Lung (tissue), 12 donors: ENCODE results near the gene MT1X. TPM values are rescaled to one million over a fixed set of nuclear protein-coding genes. Genes with fewer than 3 reads are reported as not detected.
A peak's percentile ranks its signal among the peaks of the same experiment; 100 is the strongest.

ENCODE experiments used
- ATAC-seq: fragments of 200-7000 bp; cut with Tn5 transposase; one replicate; pipeline ENCODE4 v1.9.1; 2020; ENCODE audit warnings: moderate number of reproducible peaks; ENCODE audit not compliant: insufficient read depth, low FRiP score
- DNase-seq, 3 donors: peaks; one replicate each; pipeline ENCODE4 v3.0.0-alpha.2; 2013 to 2017
- H3K27ac ChIP-seq, 2 donors: one replicate each; pipeline ENCODE4 v1.5.1; 2013; ENCODE audit warnings: mild to moderate bottlenecking in 2 of 2, moderate library complexity in 2 of 2, control low read depth in 1 of 2, inconsistent platforms in 1 of 2, low read depth in 1 of 2, low read length in 1 of 2
- H3K27me3 ChIP-seq, 3 donors: one replicate each; pipeline ENCODE4 v1.5.1; 2013; ENCODE audit warnings: low read length in 2 of 3; ENCODE audit not compliant: control insufficient read depth in 3 of 3, insufficient read depth in 3 of 3
- H3K36me3 ChIP-seq, 4 donors: one replicate each; pipeline ENCODE4 v1.5.1; 2013; ENCODE audit warnings: low read length in 4 of 4, mild to moderate bottlenecking in 1 of 4, moderate library complexity in 1 of 4; ENCODE audit not compliant: control insufficient read depth in 4 of 4, insufficient read depth in 4 of 4
- H3K4me1 ChIP-seq, 5 donors: one replicate each; pipeline ENCODE4 v1.5.1; 2013; ENCODE audit warnings: low read length in 5 of 5, mild to moderate bottlenecking in 2 of 5, moderate library complexity in 1 of 5; ENCODE audit not compliant: control insufficient read depth in 5 of 5, insufficient read depth in 5 of 5
- H3K4me3 ChIP-seq: one replicate; pipeline ENCODE4 v1.5.1; 2013; ENCODE audit warnings: mild to moderate bottlenecking, control low read depth, moderate library complexity
- H3K9ac ChIP-seq, 2 donors: one replicate each; pipeline ENCODE4 v1.5.1; 2013; ENCODE audit warnings: low read length in 2 of 2, control low read depth in 1 of 2; ENCODE audit not compliant: insufficient read depth in 1 of 2
- H3K9me3 ChIP-seq, 4 donors: one replicate each; pipeline ENCODE4 v1.5.1; 2013; ENCODE audit warnings: low read length in 3 of 4, mild to moderate bottlenecking in 1 of 4, moderate library complexity in 1 of 4; ENCODE audit not compliant: control insufficient read depth in 4 of 4, insufficient read depth in 3 of 4
- WGBS, 2 donors: extraction: QIAGEN DNeasy Blood & Tissue Kit; methylation state at CpG; one replicate each; pipeline ENCODE4 v1.1.7; 2013; 5-methylcytosine and 5-hydroxymethylcytosine counted together
- polyA plus RNA-seq, 2 donors: library from polyadenylated mRNA; stranded (reverse); fragments of 200-250 nt; gene quantifications; one replicate each; pipeline ENCODE4 v1.2.1, GENCODE V29; 2013
- total RNA-seq, 2 donors: library from RNA; depleted of rRNA in 1 of 2; stranded (reverse); fragments of >200 nt in 1 of 2; gene quantifications; one replicate each; pipeline ENCODE4 v1.2.1, GENCODE V29; 2014 to 2021
- TF ChIP-seq, protein P1 (sequence below): IDR thresholded peaks from 2 replicates; pipeline ENCODE4 v1.5.1; 2012; ENCODE audit warnings: mild to moderate bottlenecking; ENCODE audit errors: control extremely low read depth, extremely low read depth
- donor health status: control.
- donor health status: control.
- donor health status: Bipolar disorder and iron deficiency.
- donor health status: healthy.
- donor health status: DM: yes; HTN: yes; CAD: no.

Gene MT1X
- total and polyA plus RNA-seq, 4 donors = 39.3 to 989 (median 306) TPM

GRCh38 chr16:56657555-56658326 is 24.5 kb upstream of the MT1X start, which contains the start of gene MT1F:
TSS of gene MT1F (plus strand) at chr16:56657959. CDS start at chr16:56658059, 100 bp downstream.
- H3K4me1 ChIP-seq = peaks cover 0 to 12% (median 5%) of the 10 kb centered on the region in 5 donors
- TF ChIP-seq, protein P1, sequence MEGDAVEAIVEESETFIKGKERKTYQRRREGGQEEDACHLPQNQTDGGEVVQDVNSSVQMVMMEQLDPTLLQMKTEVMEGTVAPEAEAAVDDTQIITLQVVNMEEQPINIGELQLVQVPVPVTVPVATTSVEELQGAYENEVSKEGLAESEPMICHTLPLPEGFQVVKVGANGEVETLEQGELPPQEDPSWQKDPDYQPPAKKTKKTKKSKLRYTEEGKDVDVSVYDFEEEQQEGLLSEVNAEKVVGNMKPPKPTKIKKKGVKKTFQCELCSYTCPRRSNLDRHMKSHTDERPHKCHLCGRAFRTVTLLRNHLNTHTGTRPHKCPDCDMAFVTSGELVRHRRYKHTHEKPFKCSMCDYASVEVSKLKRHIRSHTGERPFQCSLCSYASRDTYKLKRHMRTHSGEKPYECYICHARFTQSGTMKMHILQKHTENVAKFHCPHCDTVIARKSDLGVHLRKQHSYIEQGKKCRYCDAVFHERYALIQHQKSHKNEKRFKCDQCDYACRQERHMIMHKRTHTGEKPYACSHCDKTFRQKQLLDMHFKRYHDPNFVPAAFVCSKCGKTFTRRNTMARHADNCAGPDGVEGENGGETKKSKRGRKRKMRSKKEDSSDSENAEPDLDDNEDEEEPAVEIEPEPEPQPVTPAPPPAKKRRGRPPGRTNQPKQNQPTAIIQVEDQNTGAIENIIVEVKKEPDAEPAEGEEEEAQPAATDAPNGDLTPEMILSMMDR = no peak
- peaks cover 0 to 48% (median 39%) of the 10 kb centered on the region in 3 donors for H3K27me3 ChIP-seq
- H3K36me3 ChIP-seq = no peaks in the 10 kb centered on the region
- DNase-seq (peak; percentile 48 to 73 (median 65)), ATAC-seq (peak; percentile 92)
- H3K9ac ChIP-seq = peak within 1 kb of the TSS in 1 of 2 donors; percentile 14
- 0 to 2% methylated on average over 37 to 46 of the region's 46 CpGs for WGBS, 2 donors
- peak within 1 kb of the TSS in 1 of 2 donors; percentile 16 for H3K27ac ChIP-seq
- H3K4me3 ChIP-seq = peak within 1 kb of the TSS; percentile 18
- H3K9me3 ChIP-seq = no peaks in the 10 kb centered on the region

DNA sequence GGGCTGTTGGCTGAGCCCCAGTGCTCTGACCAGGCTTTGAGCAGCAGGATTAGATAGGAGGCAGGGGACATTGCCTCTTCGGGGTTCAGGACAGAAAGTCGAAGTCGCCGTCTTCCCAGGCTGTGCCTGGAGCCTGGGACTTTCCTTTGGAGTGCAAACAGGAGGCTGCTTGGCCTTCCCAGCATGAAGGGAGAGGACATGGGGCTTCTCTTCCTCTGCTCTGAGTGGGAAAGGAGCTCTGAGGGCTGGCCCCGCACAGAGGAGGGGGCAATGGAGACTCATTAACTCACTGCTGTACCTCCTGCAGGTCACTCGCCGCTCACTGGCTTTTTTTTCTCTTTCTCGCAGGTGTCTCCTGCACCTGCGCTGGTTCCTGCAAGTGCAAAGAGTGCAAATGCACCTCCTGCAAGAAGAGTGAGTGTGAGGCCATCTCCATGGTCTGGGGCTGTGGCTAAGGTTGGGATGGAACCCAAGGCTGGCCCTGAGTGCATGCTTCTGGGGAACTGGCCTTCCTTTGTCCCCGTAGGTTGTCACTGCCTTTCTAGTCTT is 23.9 kb upstream of the MT1X start:
- Histone ChIP-seq H3K4me1 (peaks cover 0 to 16% (median 5%) of the 10 kb centered on the region in 5 donors), H3K27me3 (peaks cover 0 to 53% (median 45%) of the 10 kb centered on the region in 3 donors), H3K9ac (peak overlapping the region in 1 of 2 donors; percentile 14), H3K27ac (no peak overlapping the region), H3K36me3 (no peaks in the 10 kb centered on the region), H3K4me3 (no peak overlapping the region), H3K9me3 (no peaks in the 10 kb centered on the region)
- DNase-seq (no peak), ATAC-seq (no peak)
- TF ChIP-seq, protein P1 = no peak
- 36 to 46% methylated on average over 10 of the region's 10 CpGs for WGBS, 2 donors

DNA sequence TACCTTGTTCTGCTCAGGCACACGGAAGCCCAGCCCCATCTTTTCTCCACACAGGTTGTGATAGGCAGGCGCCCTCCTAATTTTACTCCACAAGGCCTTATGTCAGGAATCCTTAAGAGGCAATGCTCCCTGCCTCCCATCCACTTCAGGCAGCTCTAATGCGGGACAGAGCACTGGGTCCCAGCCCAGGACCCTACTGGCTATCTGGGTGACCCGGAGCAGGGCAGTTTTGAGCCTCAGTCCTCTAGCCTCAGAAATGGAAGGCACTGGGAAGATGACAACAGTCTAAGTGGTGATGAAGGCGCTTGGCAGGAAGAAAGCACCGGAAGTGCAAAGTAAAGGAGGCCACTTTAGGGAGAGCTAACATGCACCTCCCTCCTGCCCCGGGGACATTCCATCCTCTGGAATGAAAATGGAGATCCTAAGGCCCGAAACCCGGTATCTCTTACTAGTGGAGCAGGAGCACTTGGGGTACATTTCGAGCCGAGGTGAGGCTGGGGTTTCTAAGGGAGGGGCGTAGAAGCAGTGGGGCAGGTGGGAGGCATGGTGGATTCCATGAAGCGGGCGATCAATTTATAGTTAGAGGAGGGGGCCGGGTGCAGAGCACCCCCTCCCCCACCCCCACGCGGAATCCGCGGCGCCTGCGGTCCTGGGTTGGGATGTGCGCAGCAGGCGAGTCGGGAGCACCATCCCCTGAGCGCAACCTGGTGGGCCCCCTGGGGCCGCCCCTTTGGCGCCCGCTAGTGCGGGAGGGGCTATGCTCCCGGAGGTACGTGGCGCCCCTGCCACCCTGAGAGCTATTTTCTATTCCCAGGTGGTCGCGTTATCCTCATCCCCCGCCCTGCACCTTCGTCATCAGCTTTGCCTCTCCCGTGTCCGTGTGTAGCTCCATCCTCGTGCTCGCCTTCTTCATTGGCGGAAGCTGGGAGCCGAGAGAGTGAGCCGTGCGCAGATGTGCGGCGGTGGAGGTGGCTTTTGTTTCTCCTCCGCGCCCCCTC is 19.6 kb upstream of the MT1X start:
- Histone ChIP-seq H3K27ac (no peak overlapping the region), H3K9me3 (no peaks in the 10 kb centered on the region), H3K9ac (no peak overlapping the region), H3K36me3 (no peaks in the 10 kb centered on the region), H3K27me3 (peaks cover 0 to 95% (median 79%) of the 10 kb centered on the region in 3 donors), H3K4me3 (no peak overlapping the region), H3K4me1 (peaks cover 0 to 17% (median 8%) of the 10 kb centered on the region in 5 donors)
- DNase-seq (no peak), ATAC-seq (no peak)
- 17% methylated on average over 44 to 48 of the region's 48 CpGs for WGBS, 2 donors
- TF ChIP-seq, protein P1 = no peak
